Calu3 (cell line): ENCODE results near the gene NREP. TPM values are rescaled to one million over a fixed set of nuclear protein-coding genes. Genes with fewer than 3 reads are reported as not detected.

Experiments
- BruUV-seq: library from RNA; stranded (reverse); fragments of 400-500 nt; replicated peaks from 2 replicates; lab custom pipeline; 2021; lab: Mats Ljungman, UMichigan
- CTCF ChIA-PET: fragments of 300-600 bp; sonication (Branson Sonifier 250); formaldehyde crosslinking; loops from one replicate; lab custom pipeline; 2022; ENCODE audit warnings: antibody characterized with exemption; lab: Charles Lee
- DNase-seq: peaks from one replicate; pipeline ENCODE4 v3.0.0; 2022
- H3K27ac Mint-ChIP-seq: one replicate; pipeline ENCODE4 v1.8.0; 2022; ENCODE audit warnings: mixed read lengths; ENCODE audit not compliant: unreplicated experiment
- H3K27me3 Mint-ChIP-seq: one replicate; pipeline ENCODE4 v1.8.0; 2022; ENCODE audit warnings: mixed read lengths; ENCODE audit not compliant: unreplicated experiment
- H3K36me3 Mint-ChIP-seq: one replicate; pipeline ENCODE4 v1.8.0; 2022; ENCODE audit warnings: mild to moderate bottlenecking, moderate library complexity, mixed read lengths; ENCODE audit not compliant: insufficient read depth, unreplicated experiment
- H3K4me1 Mint-ChIP-seq: one replicate; pipeline ENCODE4 v1.8.0; 2022; ENCODE audit warnings: mild to moderate bottlenecking, low read depth, mixed read lengths; ENCODE audit not compliant: unreplicated experiment
- H3K4me3 Mint-ChIP-seq: one replicate; pipeline ENCODE4 v1.8.0; 2022; ENCODE audit warnings: mild to moderate bottlenecking, low read depth, moderate library complexity, mixed read lengths; ENCODE audit not compliant: unreplicated experiment
- H3K9me3 Mint-ChIP-seq: one replicate; pipeline ENCODE4 v1.8.0; 2022; ENCODE audit warnings: low read depth, mixed read lengths; ENCODE audit not compliant: unreplicated experiment
- intact Hi-C: fragments of 100-400 bp; cut with micrococcal nuclease; formaldehyde crosslinking; loops from one replicate; pipeline ENCODE4 v1.10.0; 2022; ENCODE audit not compliant: unreplicated experiment
- total RNA-seq: library from RNA; stranded (reverse); gene quantifications from 2 replicates; pipeline ENCODE4 v1.2.3, GENCODE V29; 2022
- TF ChIP-seq, protein P1 (sequence below): fragments of 200-600 bp; IDR thresholded peaks from one replicate; pipeline ENCODE4 v1.8.0; 2022; ENCODE audit warnings: antibody characterized with exemption; ENCODE audit not compliant: unreplicated experiment

Gene NREP
- total RNA-seq, 1 experiment from 2014 or later, result 24.6 TPM

DNA sequence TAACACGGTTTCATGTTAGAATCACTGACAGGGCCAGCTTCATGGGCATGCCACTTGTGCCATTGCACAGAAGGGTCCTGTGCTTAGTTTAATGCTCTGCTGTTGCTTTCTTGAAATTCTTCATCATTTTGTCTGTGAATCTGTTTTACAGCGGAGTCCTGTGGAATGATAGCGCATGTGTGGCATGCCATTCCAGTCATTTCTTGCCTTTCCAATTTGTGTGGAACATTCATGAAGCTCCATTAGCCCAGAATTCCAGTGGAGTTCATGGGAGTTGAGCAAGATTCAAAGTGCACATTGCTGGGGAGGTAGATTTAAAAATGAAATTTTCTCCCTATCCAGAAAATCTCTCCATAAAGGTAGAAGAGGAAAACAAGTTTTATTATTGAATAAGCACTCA, 43.4 kb upstream of the NREP start:
- H3K27ac Mint-ChIP-seq, result no peak overlapping the region
- BruUV-seq, result no TSS peak
- no peak overlapping the region for H3K4me3 Mint-ChIP-seq
- intact Hi-C loops, result no loop called here
- TF ChIP-seq, protein P1, sequence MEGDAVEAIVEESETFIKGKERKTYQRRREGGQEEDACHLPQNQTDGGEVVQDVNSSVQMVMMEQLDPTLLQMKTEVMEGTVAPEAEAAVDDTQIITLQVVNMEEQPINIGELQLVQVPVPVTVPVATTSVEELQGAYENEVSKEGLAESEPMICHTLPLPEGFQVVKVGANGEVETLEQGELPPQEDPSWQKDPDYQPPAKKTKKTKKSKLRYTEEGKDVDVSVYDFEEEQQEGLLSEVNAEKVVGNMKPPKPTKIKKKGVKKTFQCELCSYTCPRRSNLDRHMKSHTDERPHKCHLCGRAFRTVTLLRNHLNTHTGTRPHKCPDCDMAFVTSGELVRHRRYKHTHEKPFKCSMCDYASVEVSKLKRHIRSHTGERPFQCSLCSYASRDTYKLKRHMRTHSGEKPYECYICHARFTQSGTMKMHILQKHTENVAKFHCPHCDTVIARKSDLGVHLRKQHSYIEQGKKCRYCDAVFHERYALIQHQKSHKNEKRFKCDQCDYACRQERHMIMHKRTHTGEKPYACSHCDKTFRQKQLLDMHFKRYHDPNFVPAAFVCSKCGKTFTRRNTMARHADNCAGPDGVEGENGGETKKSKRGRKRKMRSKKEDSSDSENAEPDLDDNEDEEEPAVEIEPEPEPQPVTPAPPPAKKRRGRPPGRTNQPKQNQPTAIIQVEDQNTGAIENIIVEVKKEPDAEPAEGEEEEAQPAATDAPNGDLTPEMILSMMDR, result no peak
- DNase-seq, result no peak
- no peaks in the 10 kb centered on the region for H3K4me1 Mint-ChIP-seq
- no peaks in the 10 kb centered on the region for H3K9me3 Mint-ChIP-seq
- no peaks in the 10 kb centered on the region for H3K27me3 Mint-ChIP-seq
- no peaks in the 10 kb centered on the region for H3K36me3 Mint-ChIP-seq
- CTCF ChIA-PET, result interaction anchor here (0.7 kb wide), 1 partner anchor 56 kb away, joined by 3 read pairs; no protein-coding TSS in a partner anchor

DNA sequence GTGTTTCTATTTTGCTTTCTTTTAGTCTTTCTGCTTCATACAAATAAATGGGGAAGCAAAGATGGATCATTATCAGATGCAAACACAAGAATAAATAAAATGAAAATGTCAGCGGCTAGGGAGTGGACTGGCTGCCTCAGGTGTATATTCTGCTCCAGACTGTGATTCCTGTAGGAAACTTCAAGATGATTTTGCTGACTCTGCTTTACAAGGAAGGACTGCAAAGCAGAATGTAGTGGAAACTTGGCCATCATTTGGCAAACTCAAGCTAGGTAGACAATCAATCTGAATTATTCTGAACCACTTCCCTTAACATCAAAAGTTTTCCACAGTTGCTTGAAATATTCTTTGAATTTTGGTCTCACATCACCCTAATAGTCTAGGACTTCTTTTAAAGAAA, 38.1 kb upstream of the NREP start:
- H3K9me3 Mint-ChIP-seq, result no peaks in the 10 kb centered on the region
- TF ChIP-seq, protein P1, result no peak
- no TSS peak for BruUV-seq

DNA sequence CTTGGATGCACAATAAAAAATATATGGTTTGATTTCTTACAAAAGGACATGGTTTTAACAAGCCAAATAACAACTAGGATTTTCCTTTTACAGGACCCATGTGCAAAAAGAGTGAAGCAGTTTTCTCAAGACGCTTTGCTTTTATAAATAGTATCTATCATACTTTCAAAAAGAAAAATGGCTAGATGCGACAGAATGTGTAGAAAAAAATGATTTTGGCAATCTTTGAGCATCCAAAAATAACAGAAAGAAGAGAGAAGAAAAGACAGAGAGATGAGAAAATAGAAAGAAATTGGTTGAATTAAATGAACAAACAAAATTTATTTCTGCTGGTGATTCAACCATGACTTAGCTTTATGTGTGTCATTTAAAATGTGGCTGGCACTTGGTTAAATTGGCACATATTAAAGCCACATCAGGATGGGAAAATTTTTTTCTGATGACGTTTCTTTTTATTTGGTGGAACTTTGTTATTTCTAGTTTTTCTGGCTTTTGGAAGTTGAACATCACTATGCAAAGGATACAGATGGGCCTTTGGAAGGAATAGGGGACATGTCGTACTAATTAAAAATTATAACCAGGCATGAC, 35.6 kb upstream of the NREP start:
- Mint-ChIP-seq H3K27me3 (no peaks in the 10 kb centered on the region), H3K9me3 (no peaks in the 10 kb centered on the region), H3K4me1 (no peaks in the 10 kb centered on the region), H3K36me3 (no peaks in the 10 kb centered on the region), H3K27ac (no peak overlapping the region), H3K4me3 (no peak overlapping the region)
- no peak for DNase-seq
- intact Hi-C loops, result no loop called here
- CTCF ChIA-PET, result no interaction called here
- BruUV-seq, result no TSS peak
- TF ChIP-seq, protein P1, result no peak

More for the DNA sequence above, 38.1 kb upstream of the NREP start:
- H3K27me3 Mint-ChIP-seq, result no peaks in the 10 kb centered on the region
- CTCF ChIA-PET, result no interaction called here
- DNase-seq, result no peak
- intact Hi-C loops, result no loop called here
- no peak overlapping the region for H3K27ac Mint-ChIP-seq
- no peaks in the 10 kb centered on the region for H3K4me1 Mint-ChIP-seq
- no peak overlapping the region for H3K4me3 Mint-ChIP-seq
- no peaks in the 10 kb centered on the region for H3K36me3 Mint-ChIP-seq

DNA sequence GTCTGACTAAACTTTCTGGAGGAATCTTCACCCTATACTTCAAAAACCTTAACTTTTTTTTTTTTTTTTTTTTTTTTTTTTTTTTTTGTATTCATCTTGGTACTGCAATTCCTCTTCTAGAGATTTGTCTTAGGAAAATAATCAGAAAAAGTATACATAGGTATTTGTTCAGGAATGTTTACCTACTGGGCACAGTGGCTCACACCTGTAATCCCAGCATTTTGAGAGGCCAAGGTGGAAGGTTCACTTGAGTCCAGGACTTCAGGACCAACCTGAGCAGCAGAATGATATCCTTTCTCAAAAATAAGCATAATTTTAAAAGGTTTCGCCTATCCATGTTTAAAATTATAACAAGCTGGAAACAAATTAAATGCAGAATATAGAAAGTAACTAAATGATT, 33.3 kb upstream of the NREP start:
- Mint-ChIP-seq H3K27ac (no peak overlapping the region), H3K27me3 (no peaks in the 10 kb centered on the region), H3K9me3 (no peaks in the 10 kb centered on the region), H3K36me3 (no peaks in the 10 kb centered on the region), H3K4me1 (no peaks in the 10 kb centered on the region), H3K4me3 (no peak overlapping the region)
- no TSS peak for BruUV-seq
- CTCF ChIA-PET, result no interaction called here
- intact Hi-C loops, result no loop called here
- TF ChIP-seq, protein P1, result no peak
- no peak for DNase-seq
